Fibroblast of lung (primary cell): ENCODE measurements around the gene ZYG11B.

ENCODE experiments used
- EZH2 ChIP-seq: IDR thresholded peaks from 2 replicates; pipeline ENCODE4 v1.5.1; 2012; ENCODE audit warnings: low read length, control low read depth, mild to moderate bottlenecking; ENCODE audit errors: missing control alignments
- TF ChIP-seq, protein P1 (sequence below), 2 donors: IDR thresholded peaks in 1 of 2; conservative IDR thresholded peaks in 1 of 2; 1 replicate in 1 of 2; 2 replicates in 1 of 2; pipeline ENCODE4 v1.5.1; 2011 to 2012; ENCODE audit warnings: low read length in 2 of 2, control low read depth in 1 of 2, inconsistent platforms in 1 of 2, low read depth in 1 of 2, mild to moderate bottlenecking in 1 of 2

DNA sequence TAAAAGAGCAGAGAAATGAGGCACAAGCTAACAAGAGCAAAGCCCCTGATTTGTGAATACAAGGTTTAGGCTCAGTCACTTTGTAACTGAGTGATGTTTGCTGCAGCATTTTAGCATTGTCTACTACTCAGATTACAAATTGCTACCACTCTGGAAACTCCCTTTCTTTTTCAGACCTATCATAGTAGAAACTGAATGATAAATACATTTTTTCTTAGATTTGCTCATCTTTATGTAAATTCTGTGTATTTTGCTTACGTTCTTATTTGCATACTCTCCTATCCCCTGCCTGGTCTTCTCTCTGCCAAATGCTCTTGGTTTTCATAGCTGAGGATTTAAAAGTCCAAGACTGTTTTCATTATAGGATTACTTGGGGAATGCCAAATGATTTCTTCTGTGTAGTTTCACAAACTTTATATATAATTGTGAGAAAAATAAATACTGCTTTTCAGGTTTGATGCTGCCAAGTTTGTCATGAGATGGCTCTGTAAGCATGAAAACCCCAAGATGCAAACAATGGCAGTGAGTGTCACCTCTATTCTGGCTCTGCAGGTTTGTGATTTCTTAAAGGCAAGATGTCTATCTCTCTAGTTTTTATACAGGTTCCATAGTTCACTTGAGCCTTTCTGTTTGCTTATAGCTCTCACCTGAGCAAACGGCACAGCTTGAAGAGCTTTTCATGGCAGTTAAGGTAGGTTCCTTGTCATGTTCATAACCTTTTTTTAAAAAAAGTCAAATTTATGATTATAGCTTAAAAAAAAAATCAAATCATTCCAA is 141.0 kb downstream of the ZYG11B start:
- TF ChIP-seq, protein P1, sequence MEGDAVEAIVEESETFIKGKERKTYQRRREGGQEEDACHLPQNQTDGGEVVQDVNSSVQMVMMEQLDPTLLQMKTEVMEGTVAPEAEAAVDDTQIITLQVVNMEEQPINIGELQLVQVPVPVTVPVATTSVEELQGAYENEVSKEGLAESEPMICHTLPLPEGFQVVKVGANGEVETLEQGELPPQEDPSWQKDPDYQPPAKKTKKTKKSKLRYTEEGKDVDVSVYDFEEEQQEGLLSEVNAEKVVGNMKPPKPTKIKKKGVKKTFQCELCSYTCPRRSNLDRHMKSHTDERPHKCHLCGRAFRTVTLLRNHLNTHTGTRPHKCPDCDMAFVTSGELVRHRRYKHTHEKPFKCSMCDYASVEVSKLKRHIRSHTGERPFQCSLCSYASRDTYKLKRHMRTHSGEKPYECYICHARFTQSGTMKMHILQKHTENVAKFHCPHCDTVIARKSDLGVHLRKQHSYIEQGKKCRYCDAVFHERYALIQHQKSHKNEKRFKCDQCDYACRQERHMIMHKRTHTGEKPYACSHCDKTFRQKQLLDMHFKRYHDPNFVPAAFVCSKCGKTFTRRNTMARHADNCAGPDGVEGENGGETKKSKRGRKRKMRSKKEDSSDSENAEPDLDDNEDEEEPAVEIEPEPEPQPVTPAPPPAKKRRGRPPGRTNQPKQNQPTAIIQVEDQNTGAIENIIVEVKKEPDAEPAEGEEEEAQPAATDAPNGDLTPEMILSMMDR (conservative IDR thresholded peaks at IDR 0.05 in 1 of 2, IDR thresholded peaks at IDR 0.05 in 1 of 2; ENCODE audit: low read depth in 1 of 2, low read length in 2 of 2) = no peak
- TF ChIP-seq EZH2 = no peak
